ENCODE measurements around the gene BSPRY. TPM values are rescaled to one million over a fixed set of nuclear protein-coding genes. Genes with fewer than 3 reads are reported as not detected.

Gene BSPRY
- polyA plus RNA-seq, 1 donor: 9.5 TPM

DNA sequence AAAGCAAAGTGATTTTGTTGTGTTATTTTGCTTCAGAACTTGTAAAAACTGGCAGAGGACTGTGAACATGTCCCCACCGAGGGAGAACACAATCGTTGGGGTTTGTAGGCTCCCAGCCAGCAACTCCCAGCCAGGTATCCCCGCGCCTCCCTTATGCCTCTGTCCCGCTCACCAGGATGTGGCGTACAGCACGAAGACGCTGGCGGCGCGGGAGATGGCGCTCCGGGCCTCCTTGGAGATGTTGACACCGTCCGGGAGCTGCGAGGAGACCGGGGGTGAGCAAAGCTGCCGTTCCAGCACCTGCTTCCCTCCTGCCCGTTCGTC, 60.5 kb downstream of the BSPRY start:
- no peaks in the 10 kb centered on the region for H3K4me1 ChIP-seq (ENCODE audit: control insufficient read depth, insufficient read depth, low read length)
- no CpG with 5 or more reads among the region's 20 CpGs for WGBS (ENCODE audit: insufficient coverage, low lambda C conversion rate)
- no peaks in the 10 kb centered on the region for H3K9me3 ChIP-seq (ENCODE audit: control insufficient read depth, low read depth, low read length)
- H3K4me3 ChIP-seq (ENCODE audit: low read length): peak overlapping the region; percentile 76
- no peak for DNase-seq
- no peaks in the 10 kb centered on the region for H3K27me3 ChIP-seq (ENCODE audit: control insufficient read depth, insufficient read depth, low read length)
- H3K36me3 ChIP-seq (ENCODE audit: control insufficient read depth, insufficient read depth, low read length): peaks cover 18% of the 10 kb centered on the region
- peak overlapping the region; percentile 98 for H3K27ac ChIP-seq (ENCODE audit: low read length)

DNA sequence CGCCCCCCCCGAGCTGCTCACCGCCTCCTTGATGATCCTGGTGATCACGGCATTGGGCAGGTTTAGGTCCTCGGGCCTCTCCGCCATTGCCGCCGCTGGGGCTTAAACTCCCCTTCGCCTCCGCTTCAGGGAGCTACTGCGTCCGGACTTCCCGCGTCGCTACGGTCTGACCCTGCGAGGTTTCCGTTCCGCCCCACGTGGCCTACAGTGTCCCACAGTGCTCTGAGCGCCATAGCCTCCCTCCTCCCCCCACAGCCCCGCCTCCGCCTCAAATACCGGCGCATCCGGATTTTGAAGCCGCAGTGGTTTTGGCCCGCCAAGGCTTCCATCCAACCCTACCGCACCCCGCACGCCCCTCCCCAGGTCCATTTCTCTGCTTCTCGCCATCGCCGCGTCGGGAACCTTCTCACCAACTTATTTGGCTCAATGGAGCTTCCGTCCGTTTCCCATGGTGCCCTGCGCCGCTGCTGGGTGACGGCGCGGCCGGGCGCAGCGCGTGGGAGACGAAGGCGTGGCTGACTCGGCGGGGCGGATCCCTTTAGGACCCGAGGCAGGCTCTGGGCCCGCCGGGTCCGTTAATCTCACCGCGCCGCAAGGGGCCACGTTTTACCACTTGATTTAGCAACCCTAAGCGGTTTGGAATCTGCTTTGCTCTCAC, 61.0 kb downstream of the BSPRY start, which contains the start of the genes C9orf43 and POLE3:
Gene C9orf43, plus strand, starts transcription at position 541 of the 658 bp plus-strand sequence. CDS start 2,747 bp downstream, outside the sequence.
Gene POLE3, minus strand, starts transcription at position 469 of the 658 bp plus-strand sequence. Its CDS starts 382 bp downstream, at position 87.
- no peaks in the 10 kb centered on the region for H3K27me3 ChIP-seq (ENCODE audit: control insufficient read depth, insufficient read depth, low read length)
- no peaks in the 10 kb centered on the region for H3K9me3 ChIP-seq (ENCODE audit: control insufficient read depth, low read depth, low read length)
- DNase-seq: peak; percentile 96 to 99
- no peaks in the 10 kb centered on the region for H3K4me1 ChIP-seq (ENCODE audit: control insufficient read depth, insufficient read depth, low read length)
- H3K27ac ChIP-seq (ENCODE audit: low read length): peak within 1 kb of the TSS; percentile 98
- H3K36me3 ChIP-seq (ENCODE audit: control insufficient read depth, insufficient read depth, low read length): peaks cover 18% of the 10 kb centered on the region
- H3K4me3 ChIP-seq (ENCODE audit: low read length): peak within 1 kb of the TSS; percentile 76
- no CpG with 5 or more reads among the region's 61 CpGs for WGBS (ENCODE audit: insufficient coverage, low lambda C conversion rate)

DNA sequence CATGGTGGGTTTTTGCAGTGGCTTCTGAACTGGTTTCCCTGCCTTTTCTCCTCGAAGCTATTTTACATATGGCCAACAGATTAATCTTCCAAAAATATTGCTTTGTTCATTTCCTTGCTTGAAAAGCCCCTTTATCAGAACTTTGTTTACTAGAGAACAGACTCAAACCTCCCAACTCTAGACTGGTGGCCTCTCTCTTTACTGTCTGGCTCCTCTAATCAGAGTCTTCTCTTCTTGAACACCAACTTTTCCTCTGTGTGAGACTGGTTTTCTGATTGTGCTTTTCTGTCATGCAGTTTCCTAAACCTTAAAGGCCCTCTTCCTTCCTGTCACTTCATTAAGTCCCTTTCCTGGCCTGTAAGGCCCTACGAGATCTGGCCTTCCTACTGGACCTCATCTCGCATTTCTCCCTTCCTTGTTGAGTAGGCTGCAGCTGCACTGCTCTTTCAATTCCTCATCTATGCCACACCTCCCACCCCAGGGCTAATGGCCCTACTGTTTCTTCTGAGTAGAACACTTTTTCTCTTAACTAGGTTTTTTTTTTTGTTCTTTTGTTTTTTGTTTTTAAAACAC, 66.9 kb downstream of the BSPRY start:
- no peak overlapping the region for H3K27ac ChIP-seq (ENCODE audit: low read length)

DNA sequence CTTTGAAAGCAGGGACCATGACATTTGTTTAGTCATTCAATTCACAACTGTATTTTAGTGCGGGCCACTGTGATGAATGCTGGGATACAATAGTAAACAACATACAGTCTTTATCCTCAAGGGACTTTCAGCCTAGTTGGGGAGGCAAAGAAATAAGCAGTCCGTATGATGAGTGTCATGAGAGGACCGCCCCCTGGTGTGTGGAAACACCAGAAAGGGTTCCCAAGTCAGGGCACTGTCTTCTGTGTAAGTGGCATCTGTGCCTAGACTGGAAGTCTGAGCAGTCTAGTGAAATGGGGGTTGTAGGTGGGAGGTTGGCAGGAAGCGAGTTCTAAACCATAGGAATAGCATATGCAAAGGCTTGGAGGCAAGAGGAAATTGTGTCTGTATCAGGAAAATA, 68.0 kb downstream of the BSPRY start:
- H3K36me3 ChIP-seq (ENCODE audit: control insufficient read depth, insufficient read depth, low read length): no peaks in the 10 kb centered on the region
- no CpG with 5 or more reads among the region's 4 CpGs for WGBS (ENCODE audit: insufficient coverage, low lambda C conversion rate)
- no peak overlapping the region for H3K4me3 ChIP-seq (ENCODE audit: low read length)
- H3K27ac ChIP-seq (ENCODE audit: low read length): no peak overlapping the region
- H3K4me1 ChIP-seq (ENCODE audit: control insufficient read depth, insufficient read depth, low read length): no peaks in the 10 kb centered on the region
- no peaks in the 10 kb centered on the region for H3K9me3 ChIP-seq (ENCODE audit: control insufficient read depth, low read depth, low read length)
- DNase-seq: no peak
- no peaks in the 10 kb centered on the region for H3K27me3 ChIP-seq (ENCODE audit: control insufficient read depth, insufficient read depth, low read length)

More for the DNA sequence above, 66.9 kb downstream of the BSPRY start:
- WGBS (ENCODE audit: insufficient coverage, low lambda C conversion rate): 71% methylated on average over 3 of the region's 3 CpGs
- no peaks in the 10 kb centered on the region for H3K4me1 ChIP-seq (ENCODE audit: control insufficient read depth, insufficient read depth, low read length)
- no peaks in the 10 kb centered on the region for H3K27me3 ChIP-seq (ENCODE audit: control insufficient read depth, insufficient read depth, low read length)
- H3K36me3 ChIP-seq (ENCODE audit: control insufficient read depth, insufficient read depth, low read length): no peaks in the 10 kb centered on the region
- no peak overlapping the region for H3K4me3 ChIP-seq (ENCODE audit: low read length)
- H3K9me3 ChIP-seq (ENCODE audit: control insufficient read depth, low read depth, low read length): no peaks in the 10 kb centered on the region
- no peak for DNase-seq

Other genes with a start within 250 kb of the BSPRY start
- 11.4 TPM for gene SLC31A2, start 198.5 kb upstream of the BSPRY start, polyA plus RNA-seq
- gene FKBP15, start 128.3 kb upstream of the BSPRY start, polyA plus RNA-seq: 23.1 TPM
- 32.2 TPM for gene SLC31A1, start 128.0 kb upstream of the BSPRY start, polyA plus RNA-seq
- gene CDC26, start 74.0 kb upstream of the BSPRY start, polyA plus RNA-seq: 39.7 TPM
- 22.8 TPM for gene PRPF4, start 73.9 kb upstream of the BSPRY start, polyA plus RNA-seq
- 0.91 TPM for gene RNF183, start 46.2 kb upstream of the BSPRY start, polyA plus RNA-seq
- gene WDR31, start 9.3 kb upstream of the BSPRY start, polyA plus RNA-seq: 2.8 TPM
- 155 TPM for gene HDHD3, start 27.4 kb downstream of the BSPRY start, polyA plus RNA-seq
- gene ALAD, start 51.7 kb downstream of the BSPRY start, polyA plus RNA-seq: 48.8 TPM
- 48.0 TPM for gene POLE3, start 61.1 kb downstream of the BSPRY start, polyA plus RNA-seq
- gene C9orf43, start 61.2 kb downstream of the BSPRY start, polyA plus RNA-seq: 0.84 TPM
- gene RGS3, start 114.2 kb downstream of the BSPRY start, polyA plus RNA-seq: 33.0 TPM

Data from large intestine (tissue), 3 donors.